GM04504 (cell line): ENCODE results near the gene TBC1D22A.
"Not testable (repeated sequence)": the region's sequence is repeated elsewhere in the genome, so short reads cannot be mapped to it uniquely, and the experiment has no call there.

Experiments used
- DNase-seq: peaks from one replicate; pipeline ENCODE4 v3.0.0-alpha.2; 2012; ENCODE audit warnings: low read depth

Gene TBC1D22A

GRCh38 chr22:46813816-46814597, 51.6 kb downstream of the TBC1D22A start:
- DNase-seq, result no peak

DNA sequence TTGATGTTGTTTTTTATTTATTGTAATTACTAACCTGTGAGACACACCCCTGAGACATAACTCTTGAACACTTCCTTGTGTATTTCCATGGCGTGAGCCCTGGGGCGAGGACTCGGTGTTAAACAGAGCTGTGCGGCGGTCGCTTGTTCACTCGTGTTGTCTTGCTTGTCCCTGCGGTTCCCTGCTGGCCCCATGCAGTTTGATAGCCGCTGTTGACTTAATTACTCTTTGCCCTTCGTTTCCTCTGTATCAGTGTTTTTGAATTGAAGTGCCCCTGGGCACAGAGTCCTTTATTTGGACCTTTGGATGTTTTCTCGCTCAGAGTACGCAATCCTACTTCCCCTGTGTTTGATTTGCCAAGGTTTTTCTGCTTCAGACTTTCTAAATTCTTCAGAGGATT, 52.7 kb downstream of the TBC1D22A start:
- no peak for DNase-seq

DNA sequence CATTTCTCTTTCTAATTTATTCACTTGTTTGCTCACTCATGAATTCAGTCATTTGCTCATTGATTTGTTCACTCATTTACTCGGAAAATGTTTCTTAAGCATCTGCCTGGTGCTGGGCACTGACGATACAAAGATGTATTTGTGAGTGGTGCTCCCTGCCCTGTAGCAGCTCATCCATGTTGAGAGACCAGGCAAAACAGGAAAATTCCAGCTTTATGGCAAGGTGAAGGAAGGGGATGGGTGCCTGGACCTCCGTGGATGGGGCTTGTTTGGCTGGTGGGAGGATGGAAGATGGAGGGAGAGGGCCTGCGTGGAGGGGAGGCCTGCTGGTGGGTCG, 53.1 kb downstream of the TBC1D22A start:
- DNase-seq, result no peak

- no peak for DNase-seq
These were observed 53.7 kb downstream of the TBC1D22A start for GRCh38 chr22:46815896-46816731.

DNA sequence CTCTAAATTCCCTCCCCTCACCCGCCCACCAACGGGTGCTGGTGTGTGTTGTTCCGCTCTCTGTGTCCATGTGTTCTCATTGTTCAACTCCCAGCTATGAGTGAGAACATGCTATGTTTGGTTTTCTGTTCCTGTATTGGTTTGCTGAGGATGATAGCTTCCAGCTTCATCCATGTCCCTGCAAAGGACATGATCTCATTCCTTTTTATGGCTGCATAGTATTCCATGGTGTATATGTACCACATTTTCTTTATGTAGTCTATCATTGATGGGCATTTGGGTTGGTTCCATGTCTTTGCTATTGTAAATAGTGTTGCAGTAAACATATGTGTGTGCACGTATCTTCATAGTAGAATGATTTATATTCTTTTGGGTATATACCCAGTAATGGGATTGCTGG, 54.9 kb downstream of the TBC1D22A start:
- not testable (repeated sequence) for DNase-seq

- DNase-seq, result no peak
These were observed 60.8 kb downstream of the TBC1D22A start for GRCh38 chr22:46823248-46823647.

DNA sequence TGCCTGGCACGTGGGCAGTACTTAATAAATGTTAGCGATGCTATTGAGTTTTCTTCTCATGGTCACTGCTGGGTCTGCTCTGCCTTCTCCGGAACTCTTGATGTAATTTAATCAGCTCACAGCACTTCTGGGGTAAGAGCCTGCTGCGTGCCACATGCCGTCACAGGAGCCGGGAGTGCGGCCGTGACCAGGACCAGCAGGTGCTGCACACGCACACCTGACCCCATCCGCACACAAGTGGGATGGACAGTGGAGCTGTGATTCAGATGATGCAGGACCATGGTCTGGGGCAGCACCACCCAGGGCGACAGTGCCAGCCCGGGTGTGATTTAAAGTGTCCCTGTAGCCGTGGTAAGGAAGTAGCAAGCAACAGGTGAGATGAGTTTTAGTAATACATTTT, 61.2 kb downstream of the TBC1D22A start:
- no peak for DNase-seq

DNA sequence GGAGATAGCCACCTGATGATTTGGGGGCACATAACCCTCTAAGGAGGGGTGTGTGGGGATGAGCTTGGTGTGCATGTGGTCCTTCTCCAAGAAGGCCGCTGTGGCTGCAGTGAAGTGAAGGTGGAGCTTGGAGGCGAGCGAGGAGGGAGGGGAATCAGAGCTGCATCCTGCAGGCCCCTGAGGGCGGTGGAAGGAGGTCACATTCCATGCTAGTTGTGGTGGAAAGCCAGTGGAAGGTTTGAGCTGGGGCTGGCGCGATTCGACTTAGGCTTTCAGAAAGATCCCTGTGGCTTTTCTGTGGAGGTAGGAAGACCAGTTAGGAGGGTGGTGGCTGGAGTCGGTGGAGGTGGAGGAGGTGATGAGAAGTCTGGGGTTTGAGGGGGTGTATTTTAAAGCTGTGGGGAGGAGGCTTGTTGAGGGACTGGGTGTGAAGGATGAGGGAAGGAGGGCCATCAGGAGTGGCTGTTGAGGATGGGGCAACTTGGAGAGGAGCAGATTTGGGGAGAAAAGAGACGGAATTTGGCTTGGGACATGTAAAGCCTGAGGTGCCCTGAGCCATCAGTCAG, 62.0 kb downstream of the TBC1D22A start:
- DNase-seq, result no peak

- DNase-seq, result no peak
These were observed 62.6 kb downstream of the TBC1D22A start for GRCh38 chr22:46824980-46825544.

- DNase-seq, result no peak
These were observed 64.1 kb downstream of the TBC1D22A start for GRCh38 chr22:46826438-46827135.

GRCh38 chr22:46827136-46827780, 64.8 kb downstream of the TBC1D22A start:
- DNase-seq, result no peak

DNA sequence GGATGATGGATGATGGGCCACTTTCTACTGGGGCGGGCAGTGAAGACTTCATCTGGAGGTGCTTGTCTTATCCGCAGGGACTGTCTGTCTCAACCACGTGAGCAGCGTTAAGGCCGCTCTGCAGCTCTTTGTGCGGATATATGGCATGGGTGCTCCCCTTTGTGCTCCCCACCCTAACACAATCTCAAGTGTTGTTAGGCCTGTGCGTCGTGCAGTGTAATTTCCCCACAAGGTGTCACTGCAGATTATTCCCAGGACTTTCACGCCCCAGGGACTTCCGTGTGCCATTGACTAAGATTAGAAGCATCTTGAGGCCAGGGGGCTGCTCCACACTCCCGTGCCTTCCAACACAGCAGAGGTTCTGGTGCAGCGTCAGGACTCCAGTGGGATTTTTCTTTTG, 65.3 kb downstream of the TBC1D22A start:
- DNase-seq, result no peak

GRCh38 chr22:46828323-46828900, 66.0 kb downstream of the TBC1D22A start:
- no peak for DNase-seq

DNA sequence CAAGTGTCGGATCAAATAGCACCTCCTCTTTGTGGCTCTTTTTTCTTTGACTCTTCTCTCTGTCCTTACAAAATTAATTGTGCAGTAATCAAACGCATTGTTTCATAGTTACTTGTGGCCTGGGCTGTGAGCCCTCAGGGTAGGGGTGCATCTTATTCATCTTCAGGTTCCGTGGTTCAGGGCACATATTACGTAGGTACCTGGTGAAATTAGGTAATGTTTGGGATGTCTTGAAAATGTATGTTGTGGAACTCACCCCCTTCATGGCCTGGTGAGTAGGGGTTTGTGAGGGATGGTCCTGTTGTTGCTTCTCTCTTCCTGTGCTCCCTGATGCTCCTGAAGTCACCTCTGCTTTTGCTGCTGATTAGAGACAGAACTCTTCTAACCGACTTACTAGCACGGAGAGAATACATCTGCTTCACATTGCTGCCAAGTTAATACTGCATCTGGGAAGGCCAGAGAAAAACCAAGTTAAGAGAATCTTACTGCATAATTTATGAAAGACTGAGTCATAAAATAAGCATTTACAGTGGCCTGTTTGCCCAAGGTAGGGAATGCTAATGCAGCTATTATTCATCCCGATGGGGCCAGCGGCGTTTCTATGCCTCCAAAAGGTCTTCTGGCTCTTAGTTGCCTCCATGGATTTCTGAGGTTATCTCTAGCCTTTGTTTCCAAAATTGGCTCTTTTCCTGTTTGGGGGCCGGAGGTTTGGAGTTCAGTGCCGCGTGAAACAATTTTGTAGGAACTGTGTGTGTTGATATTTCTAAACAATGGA, 66.9 kb downstream of the TBC1D22A start:
- peak; percentile 85 for DNase-seq

DNA sequence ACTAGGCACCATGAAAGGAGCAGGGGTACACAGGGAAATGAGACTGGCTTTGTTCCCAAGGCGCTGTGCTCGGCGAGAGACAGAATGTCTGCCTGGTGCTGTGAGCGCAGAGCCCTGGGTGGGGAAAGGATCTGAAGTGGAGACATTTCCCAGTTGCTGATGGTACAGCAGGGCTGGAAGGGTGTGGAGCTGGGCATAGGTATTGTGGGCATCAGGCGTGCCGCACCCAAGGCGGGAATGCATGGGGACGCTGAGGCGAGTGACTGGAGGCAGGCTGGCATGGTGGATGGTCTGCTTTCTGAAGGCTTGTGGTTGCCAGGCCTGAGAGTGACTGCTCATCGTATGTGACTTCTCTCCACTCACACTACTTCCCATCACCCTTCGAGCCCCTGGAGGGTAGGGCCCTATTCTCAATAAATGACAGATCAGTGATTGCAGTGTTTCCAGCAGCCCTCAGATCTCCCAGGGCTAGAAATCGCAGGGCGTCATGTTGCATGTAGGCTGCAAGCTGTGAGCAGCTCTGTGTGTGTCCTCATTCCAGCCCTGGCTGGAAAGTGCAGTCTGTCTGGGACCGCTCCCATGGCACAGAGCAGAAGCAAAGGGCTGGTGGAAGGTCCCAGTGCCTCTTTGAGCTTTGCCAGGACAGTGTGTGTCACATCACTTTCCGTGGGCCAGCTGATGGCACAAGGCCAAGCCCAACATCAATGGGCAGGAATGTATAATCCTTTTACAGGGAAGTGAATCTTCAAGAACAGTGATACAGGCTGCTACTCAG, 67.7 kb downstream of the TBC1D22A start:
- DNase-seq, result peak; percentile 40

DNA sequence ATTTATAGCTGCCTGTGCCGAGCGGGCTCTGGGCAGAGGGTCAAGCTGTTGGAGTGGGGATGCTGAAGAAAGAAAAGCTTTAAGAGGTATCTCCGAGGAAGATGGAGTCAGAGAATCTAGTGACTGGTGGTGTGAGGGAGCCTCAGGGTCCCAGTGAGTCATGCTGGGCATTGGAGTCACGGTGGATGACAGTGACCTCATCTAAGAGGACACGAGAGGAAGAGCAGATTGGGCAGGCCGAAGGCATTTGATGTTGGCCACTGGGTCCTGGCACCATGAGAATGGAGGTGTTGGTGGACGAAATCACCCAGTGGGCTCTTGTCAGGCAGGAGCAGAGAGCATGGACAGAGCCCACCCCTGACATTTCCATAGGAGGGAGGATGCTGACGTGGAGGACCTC, 68.4 kb downstream of the TBC1D22A start:
- no peak for DNase-seq

DNA sequence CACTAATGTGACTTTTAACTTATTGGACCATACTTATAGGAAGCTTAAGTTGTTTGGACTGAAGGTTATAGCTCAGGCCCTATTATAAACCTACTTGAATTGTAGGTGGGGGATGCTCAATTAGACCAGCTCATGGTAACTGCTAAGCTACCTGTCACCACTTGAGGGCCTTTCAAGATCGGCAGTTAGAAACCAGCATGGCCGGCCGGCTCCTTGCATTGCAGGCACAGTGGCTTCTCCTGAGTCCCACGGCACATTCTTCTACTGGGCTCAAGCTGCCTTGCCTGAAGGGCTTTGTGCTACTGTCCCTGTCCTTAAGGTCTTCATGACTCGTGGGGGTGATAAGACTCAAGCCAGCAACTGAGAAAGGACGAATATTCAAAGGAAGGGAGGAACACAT, 70.8 kb downstream of the TBC1D22A start:
- DNase-seq, result no peak

DNA sequence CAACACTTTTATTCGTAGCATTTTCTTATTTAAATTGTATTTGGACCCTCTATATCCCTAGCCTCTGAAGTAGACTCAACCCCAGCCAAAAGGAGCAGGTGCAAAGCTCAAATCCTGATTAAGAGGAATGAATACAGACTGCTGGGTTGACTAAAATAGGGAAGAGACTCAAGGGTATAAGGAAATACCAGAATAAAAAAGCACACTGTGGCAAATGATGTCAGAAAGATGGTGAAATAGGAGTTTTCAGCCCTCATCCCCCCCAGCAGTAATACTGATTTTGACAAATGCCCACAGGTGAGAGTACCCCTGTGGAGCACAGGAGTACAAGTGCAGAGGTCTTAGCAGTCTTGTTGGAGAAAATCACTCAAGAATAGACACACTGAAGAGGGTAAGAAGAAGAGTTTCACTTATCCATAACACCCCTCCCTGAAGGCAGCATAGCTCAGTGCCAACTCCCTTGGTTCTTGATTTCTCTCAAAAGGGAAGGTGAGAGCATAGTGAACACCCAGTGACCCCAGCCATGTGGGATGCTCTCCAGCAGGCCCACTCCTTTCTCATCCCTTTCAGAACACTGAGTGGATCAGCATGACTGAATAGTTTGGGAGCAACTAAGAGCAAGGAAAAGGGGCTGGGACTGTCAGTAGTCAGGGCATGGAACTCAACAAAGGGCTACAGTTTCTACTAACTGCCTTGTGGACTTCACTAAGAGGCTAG, 71.7 kb downstream of the TBC1D22A start:
- DNase-seq, result no peak

- DNase-seq, result no peak
These were observed 72.8 kb downstream of the TBC1D22A start for GRCh38 chr22:46835288-46835687.
